ENCODE results near the gene CHURC1. TPM values are rescaled to one million over a fixed set of nuclear protein-coding genes. Genes with fewer than 3 reads are reported as not detected.

The CHURC1 gene
- total RNA-seq, 1 experiment from 2014 or later, result 52.4 TPM

DNA sequence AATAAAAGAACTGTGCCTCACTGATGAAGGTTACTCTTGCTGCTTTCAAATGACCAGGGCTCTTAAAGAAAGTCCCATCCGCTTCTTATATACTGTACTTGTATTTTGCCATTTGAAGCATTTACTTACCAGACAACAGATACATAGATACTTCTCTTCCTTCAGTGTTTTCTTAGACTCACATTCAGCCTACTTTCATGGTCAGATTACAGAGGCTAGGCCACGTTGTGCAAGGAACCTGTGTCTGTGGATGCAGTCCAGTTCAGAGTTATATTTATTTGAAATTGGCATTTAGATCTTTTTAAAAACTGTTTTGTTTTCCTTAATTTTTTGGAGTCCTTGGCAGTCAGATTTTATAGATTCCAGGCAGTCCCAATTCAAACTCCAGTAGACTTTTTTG is 6.2 kb downstream of the CHURC1 start (continued):
- TF ChIP-seq, protein P1, sequence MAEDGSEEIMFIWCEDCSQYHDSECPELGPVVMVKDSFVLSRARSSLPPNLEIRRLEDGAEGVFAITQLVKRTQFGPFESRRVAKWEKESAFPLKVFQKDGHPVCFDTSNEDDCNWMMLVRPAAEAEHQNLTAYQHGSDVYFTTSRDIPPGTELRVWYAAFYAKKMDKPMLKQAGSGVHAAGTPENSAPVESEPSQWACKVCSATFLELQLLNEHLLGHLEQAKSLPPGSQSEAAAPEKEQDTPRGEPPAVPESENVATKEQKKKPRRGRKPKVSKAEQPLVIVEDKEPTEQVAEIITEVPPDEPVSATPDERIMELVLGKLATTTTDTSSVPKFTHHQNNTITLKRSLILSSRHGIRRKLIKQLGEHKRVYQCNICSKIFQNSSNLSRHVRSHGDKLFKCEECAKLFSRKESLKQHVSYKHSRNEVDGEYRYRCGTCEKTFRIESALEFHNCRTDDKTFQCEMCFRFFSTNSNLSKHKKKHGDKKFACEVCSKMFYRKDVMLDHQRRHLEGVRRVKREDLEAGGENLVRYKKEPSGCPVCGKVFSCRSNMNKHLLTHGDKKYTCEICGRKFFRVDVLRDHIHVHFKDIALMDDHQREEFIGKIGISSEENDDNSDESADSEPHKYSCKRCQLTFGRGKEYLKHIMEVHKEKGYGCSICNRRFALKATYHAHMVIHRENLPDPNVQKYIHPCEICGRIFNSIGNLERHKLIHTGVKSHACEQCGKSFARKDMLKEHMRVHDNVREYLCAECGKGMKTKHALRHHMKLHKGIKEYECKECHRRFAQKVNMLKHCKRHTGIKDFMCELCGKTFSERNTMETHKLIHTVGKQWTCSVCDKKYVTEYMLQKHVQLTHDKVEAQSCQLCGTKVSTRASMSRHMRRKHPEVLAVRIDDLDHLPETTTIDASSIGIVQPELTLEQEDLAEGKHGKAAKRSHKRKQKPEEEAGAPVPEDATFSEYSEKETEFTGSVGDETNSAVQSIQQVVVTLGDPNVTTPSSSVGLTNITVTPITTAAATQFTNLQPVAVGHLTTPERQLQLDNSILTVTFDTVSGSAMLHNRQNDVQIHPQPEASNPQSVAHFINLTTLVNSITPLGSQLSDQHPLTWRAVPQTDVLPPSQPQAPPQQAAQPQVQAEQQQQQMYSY (CRISPR knock-in tag; IDR thresholded peaks at IDR 0.05), result no peak

- H3K9me3 Mint-ChIP-seq, result peaks cover 7% of the 10 kb centered on the region; the same call in 1 of the 2 replicates
- ATAC-seq, result no peak
- DNase-seq (ENCODE audit: low spot score), result no peak
- TF ChIP-seq E2F4 (CRISPR knock-in tag; IDR thresholded peaks at IDR 0.05; ENCODE audit: borderline replicate concordance, low read depth), result no peak
- 0 out of 2 replicates have a peak, but pooled peaks have one; percentile 51 for TF ChIP-seq ZNF121 (CRISPR knock-in tag; IDR thresholded peaks at IDR 0.05)
- 0 out of 2 replicates have a peak, but pooled peaks cover 3% of the 10 kb centered on the region for H3K4me1 Mint-ChIP-seq
- H3K27me3 Mint-ChIP-seq (ENCODE audit: low read depth), result no peaks in the 10 kb centered on the region
- H3K36me3 Mint-ChIP-seq, result peaks cover 24% of the 10 kb centered on the region
- H3K27ac Mint-ChIP-seq, result no peak overlapping the region
- POLR2A ChIA-PET, result interaction anchor here (0.7 kb wide), 1 partner anchor 34 kb away, joined by 3 read pairs; no protein-coding TSS in a partner anchor
- no peak overlapping the region for H3K4me3 Mint-ChIP-seq
- CTCF ChIA-PET, result interaction anchor here (1.3 to 1.7 kb wide), 2 partner anchors 12 to 97 kb away, joined by 3 to 6 read pairs; no protein-coding TSS in a partner anchor
These were observed 8.8 kb downstream of the CHURC1 start for GRCh38 chr14:64923015-64923414.

- peaks cover 24% of the 10 kb centered on the region for H3K36me3 Mint-ChIP-seq
- H3K27me3 Mint-ChIP-seq (ENCODE audit: low read depth), result no peaks in the 10 kb centered on the region
- DNase-seq (ENCODE audit: low spot score) (no peak), ATAC-seq (no peak)
- no peak overlapping the region for H3K4me3 Mint-ChIP-seq
- POLR2A ChIA-PET, result no interaction called here
- H3K4me1 Mint-ChIP-seq, result no peaks in the 10 kb centered on the region
- no peak overlapping the region for H3K27ac Mint-ChIP-seq
- CTCF ChIA-PET, result no interaction called here
- peaks cover 5% of the 10 kb centered on the region; the same call in 1 of the 2 replicates for H3K9me3 Mint-ChIP-seq
- TF ChIP-seq, protein P2, sequence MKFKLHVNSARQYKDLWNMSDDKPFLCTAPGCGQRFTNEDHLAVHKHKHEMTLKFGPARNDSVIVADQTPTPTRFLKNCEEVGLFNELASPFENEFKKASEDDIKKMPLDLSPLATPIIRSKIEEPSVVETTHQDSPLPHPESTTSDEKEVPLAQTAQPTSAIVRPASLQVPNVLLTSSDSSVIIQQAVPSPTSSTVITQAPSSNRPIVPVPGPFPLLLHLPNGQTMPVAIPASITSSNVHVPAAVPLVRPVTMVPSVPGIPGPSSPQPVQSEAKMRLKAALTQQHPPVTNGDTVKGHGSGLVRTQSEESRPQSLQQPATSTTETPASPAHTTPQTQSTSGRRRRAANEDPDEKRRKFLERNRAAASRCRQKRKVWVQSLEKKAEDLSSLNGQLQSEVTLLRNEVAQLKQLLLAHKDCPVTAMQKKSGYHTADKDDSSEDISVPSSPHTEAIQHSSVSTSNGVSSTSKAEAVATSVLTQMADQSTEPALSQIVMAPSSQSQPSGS (CRISPR knock-in tag; IDR thresholded peaks at IDR 0.05; ENCODE audit: borderline replicate concordance, low read depth), result no peak
- TF ChIP-seq ARID4B (CRISPR knock-in tag; IDR thresholded peaks at IDR 0.05; ENCODE audit: borderline replicate concordance) (no peak), ZNF425 (CRISPR knock-in tag; conservative IDR thresholded peaks at IDR 0.05) (no peak), TCF7 (CRISPR knock-in tag; IDR thresholded peaks at IDR 0.05; ENCODE audit: low read depth) (no peak), SMAD3 (CRISPR knock-in tag; IDR thresholded peaks at IDR 0.05; ENCODE audit: borderline replicate concordance) (no peak), HMGA2 (CRISPR knock-in tag; IDR thresholded peaks at IDR 0.05) (no peak), ZBTB43 (CRISPR knock-in tag; IDR thresholded peaks at IDR 0.05) (no peak)
- TF ChIP-seq, protein P3, sequence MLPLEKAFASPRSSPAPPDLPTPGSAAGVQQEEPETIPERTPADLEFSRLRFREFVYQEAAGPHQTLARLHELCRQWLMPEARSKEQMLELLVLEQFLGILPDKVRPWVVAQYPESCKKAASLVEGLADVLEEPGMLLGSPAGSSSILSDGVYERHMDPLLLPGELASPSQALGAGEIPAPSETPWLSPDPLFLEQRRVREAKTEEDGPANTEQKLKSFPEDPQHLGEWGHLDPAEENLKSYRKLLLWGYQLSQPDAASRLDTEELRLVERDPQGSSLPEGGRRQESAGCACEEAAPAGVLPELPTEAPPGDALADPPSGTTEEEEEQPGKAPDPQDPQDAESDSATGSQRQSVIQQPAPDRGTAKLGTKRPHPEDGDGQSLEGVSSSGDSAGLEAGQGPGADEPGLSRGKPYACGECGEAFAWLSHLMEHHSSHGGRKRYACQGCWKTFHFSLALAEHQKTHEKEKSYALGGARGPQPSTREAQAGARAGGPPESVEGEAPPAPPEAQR (CRISPR knock-in tag; IDR thresholded peaks at IDR 0.05), result no peak
- TF ChIP-seq, protein P4, sequence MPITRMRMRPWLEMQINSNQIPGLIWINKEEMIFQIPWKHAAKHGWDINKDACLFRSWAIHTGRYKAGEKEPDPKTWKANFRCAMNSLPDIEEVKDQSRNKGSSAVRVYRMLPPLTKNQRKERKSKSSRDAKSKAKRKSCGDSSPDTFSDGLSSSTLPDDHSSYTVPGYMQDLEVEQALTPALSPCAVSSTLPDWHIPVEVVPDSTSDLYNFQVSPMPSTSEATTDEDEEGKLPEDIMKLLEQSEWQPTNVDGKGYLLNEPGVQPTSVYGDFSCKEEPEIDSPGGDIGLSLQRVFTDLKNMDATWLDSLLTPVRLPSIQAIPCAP (CRISPR knock-in tag; IDR thresholded peaks at IDR 0.05), result no peak
- TF ChIP-seq, protein P5, sequence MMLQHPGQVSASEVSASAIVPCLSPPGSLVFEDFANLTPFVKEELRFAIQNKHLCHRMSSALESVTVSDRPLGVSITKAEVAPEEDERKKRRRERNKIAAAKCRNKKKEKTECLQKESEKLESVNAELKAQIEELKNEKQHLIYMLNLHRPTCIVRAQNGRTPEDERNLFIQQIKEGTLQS (CRISPR knock-in tag; conservative IDR thresholded peaks at IDR 0.05), result no peak
These were observed 12.2 kb downstream of the CHURC1 start for GRCh38 chr14:64926398-64926995.
